Measurements from ENCODE around the gene MYO3A.
"Not testable (repeated sequence)": the region's sequence is repeated elsewhere in the genome, so short reads cannot be mapped to it uniquely, and the experiment has no call there.

MYO3A gene

DNA sequence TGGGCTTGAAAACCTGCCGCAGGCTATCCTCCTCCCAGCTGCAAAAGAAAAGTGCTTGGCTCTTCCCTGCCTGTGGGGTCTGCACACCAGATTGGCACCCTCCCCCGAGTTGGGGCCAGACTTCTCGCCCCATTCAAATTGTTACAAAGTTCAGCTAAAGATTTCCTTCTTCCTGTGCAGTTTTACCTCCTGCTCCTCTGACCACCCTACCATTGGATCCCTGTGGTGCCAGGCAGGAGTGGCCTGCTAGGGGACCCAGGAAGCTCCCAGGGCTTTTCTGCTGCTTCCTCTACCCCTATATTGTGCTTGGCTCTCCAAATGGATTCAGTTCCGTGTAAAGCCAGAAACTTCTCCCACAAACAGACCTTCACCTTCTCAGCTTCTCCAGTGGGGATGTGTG is 147.4 kb downstream of the MYO3A start:
- DNase-seq (ENCODE audit: low spot score) = no peak

DNA sequence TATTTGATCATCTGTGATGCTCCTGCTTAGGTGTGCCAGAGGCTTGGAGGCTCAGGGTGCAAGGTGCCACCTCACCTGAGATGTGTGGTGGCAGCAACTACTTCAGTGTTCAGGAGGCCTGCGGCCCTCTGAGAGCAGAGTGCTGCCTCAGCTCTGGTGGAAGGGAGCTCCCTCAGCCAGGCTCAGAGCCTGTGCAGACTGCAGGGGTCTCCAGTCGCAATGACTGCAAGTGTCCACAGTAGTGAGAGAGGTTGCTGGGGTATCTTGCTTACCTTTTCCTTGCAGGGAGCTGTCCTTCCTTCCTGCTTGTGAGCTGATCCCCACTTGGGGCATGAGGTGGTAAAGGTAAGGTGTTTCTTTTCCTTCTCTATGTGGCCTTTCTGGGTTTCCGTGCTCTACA is 151.5 kb downstream of the MYO3A start:
- no peak for DNase-seq (ENCODE audit: low spot score)

DNA sequence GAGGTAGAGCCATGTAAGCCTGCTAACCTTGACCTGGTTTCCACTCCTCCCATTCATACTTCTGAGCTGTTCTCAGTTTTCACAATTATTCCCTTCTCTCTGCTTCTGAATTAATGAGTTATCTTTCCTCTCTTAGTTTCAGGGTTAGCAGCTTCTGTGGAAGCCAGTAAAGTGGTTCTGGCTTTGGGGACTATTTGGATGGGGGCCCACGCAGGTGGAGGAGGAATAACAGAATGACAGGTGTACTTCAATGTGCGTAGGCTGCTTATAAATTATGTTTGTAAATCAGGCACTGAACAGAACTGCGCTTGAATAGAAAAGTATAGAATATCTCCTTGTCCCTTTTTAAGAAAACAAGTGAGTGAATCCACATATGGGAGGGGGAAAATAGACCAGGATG is 153.6 kb downstream of the MYO3A start:
- DNase-seq (ENCODE audit: low spot score) = no peak

DNA sequence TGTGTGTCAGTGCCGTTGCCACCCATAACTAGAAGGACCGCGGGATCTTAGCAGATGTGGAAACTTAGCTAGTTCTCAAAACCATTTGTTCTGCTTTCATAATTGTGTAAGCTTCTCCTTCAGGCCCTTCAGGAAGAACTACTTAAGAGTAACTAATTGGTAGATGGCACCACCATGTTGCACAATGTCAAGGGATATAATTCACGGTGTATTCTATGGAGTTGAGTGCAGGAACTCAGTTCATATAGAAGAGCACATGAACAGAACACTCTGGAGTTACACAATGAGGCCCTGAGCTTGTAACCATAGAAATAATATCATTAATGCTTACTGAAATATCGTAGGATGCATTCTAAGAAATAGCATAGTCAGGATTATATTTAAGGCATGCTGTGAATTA is 156.0 kb downstream of the MYO3A start:
- no peak for DNase-seq (ENCODE audit: low spot score)

GRCh38 chr10:26090762-26091161 is 156.7 kb downstream of the MYO3A start:
- DNase-seq (ENCODE audit: low spot score) = no peak

GRCh38 chr10:26093229-26093628 is 159.2 kb downstream of the MYO3A start:
- no peak for DNase-seq (ENCODE audit: low spot score)

DNA sequence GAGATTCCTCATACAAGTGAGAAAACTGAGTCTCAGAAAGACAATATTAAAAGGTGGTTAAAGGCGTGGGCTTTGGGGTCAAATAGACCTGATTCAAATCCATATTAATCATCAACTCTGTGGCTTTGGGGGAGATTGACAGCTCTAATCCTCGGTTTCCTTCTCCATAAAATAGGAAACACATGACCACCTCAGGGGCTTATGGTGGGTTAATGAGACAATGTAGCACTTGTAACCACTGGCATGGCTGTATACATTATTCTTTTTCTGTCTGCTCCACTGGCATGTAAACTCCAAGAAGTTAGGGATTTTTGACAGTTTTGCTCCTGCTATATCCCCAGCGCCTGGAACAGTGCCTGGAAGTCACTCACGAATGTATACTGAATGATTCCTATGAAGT is 161.8 kb downstream of the MYO3A start:
- no peak for DNase-seq (ENCODE audit: low spot score)

DNA sequence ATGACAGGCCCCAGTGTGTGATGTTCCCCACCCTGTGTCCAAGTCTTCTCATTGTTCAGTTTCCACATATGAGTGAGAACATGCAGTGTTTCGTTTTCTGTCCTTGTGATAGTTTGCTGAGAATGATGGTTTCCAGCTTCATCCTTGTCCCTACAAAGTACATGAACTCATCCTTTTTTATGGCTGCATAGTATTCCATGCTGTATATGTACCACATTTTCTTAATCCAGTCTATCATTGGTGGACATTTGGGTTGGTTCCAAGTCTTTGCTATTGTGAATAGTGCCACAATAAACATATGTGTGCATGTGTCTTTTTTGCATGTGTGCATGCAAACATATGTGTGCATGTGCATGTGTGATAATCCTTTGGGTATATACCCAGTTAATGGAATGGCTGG is 163.5 kb downstream of the MYO3A start:
- not testable (repeated sequence) for DNase-seq (ENCODE audit: low spot score)

DNA sequence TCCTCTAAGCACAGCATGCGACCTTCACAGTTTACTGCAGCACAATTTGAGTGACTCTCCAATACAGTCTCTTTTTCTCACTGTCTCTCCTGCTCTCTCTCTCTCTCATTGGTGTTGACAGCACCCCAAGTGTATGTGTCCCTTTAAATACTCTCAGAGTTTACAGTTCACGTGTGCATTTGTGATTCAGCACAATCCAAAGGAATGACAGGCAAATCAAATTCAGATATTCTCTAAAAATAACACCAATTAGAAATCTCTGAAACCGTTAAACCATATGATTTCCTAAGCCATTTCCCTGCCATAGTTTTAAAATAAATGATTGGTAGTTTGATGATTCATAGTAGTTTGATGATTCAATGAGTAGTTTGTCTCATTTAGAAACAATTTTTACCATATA is 178.5 kb downstream of the MYO3A start:
- DNase-seq (ENCODE audit: low spot score) = no peak

GRCh38 chr10:26138613-26139012 is 204.6 kb downstream of the MYO3A start:
- DNase-seq (ENCODE audit: low spot score) = no peak

DNA sequence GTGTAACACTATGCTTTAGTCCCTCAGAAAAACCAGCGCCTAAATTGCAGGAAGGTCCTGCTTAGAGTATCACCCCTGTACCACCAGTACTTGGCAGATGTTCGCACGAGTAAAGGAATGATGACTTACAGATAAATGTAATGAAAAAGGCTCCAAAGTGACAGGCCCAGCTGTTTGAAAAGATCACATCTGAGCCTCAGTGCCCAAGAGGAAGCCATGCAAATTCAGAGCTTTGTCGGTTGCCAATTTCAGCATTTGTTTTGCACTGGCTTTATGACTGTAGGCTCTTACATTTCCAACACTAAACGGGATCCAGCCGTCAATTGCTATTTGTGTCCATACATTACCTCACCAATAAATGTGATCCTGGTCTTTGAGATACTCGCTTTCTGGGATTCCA is 222.0 kb downstream of the MYO3A start:
- peak; percentile 78 for DNase-seq (ENCODE audit: low spot score)

- DNase-seq (ENCODE audit: low spot score) = peak; percentile 41
Measured at GRCh38 chr10:26157734-26158133, 223.7 kb downstream of the MYO3A start.

GRCh38 chr10:26169466-26169865 is 235.4 kb downstream of the MYO3A start:
- no peak for DNase-seq (ENCODE audit: low spot score)

- no peak for DNase-seq (ENCODE audit: low spot score)
Measured at GRCh38 chr10:26172131-26172530, 238.1 kb downstream of the MYO3A start.

- DNase-seq (ENCODE audit: low spot score) = no peak
Measured at GRCh38 chr10:26173837-26174236, 239.8 kb downstream of the MYO3A start.

DNA sequence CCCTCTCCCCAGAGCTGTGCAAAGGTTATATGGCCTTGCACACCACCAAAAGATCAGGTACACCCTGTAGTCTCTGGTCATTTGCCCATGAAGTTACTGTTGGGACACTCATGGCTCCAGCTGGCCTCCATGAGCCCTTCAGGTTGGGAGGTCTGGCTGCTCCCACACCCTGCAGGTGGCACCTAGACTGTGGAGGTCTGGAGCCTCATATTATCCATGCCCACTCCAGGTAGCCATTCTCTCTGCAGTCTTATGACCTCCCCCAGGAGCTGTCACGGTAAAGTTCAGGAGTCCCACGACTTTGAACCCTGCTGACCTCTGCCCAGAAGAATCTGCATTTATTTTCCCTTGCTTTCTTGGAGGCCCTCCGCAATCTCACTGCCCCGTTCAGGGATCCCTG is 243.3 kb downstream of the MYO3A start:
- DNase-seq (ENCODE audit: low spot score) = no peak

GRCh38 chr10:26194275-26194674 is 260.2 kb downstream of the MYO3A start:
- DNase-seq (ENCODE audit: low spot score) = no peak

DNA sequence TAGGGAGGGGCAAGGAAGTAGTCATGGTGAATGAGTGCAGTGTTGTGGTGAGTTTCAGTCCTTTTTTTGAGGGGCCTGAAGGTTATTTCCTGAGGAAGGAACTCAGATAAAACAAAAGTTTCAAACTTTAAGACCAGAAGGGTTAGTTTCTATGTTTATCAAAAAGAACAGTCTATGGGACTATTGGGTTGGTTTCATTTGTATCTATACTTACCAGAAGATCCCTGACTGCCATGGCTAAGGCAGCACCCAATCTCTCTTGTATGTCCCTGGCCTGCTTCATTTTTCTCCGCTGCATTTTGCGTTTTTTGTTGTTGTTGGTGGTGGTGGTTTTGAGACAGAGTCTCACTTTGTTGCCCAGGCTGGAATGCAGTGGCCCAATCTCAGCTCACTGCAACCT is 263.2 kb downstream of the MYO3A start:
- DNase-seq (ENCODE audit: low spot score) = no peak

DNA sequence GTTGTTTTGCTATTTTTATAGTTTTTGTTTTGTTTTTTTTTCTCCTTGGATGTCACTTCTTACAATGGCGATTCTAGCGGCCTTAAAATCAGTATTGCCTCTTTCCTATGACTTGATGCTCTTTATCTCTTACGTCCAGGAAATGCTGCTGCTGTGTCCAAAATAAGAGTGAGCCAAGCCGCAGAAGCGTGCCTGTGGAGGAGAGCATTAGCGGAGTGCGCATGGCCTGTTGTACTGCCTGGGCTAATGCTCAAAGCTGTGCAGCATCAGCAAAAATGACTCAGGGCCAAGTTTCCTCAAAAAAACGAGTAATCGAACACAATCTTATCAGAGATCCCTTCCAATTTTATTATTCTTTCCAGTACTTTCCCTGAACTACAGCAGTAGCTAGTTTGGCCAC is 264.1 kb downstream of the MYO3A start:
- no peak for DNase-seq (ENCODE audit: low spot score)

- DNase-seq (ENCODE audit: low spot score) = no peak
Measured at GRCh38 chr10:26199841-26200240, 265.8 kb downstream of the MYO3A start.

DNA sequence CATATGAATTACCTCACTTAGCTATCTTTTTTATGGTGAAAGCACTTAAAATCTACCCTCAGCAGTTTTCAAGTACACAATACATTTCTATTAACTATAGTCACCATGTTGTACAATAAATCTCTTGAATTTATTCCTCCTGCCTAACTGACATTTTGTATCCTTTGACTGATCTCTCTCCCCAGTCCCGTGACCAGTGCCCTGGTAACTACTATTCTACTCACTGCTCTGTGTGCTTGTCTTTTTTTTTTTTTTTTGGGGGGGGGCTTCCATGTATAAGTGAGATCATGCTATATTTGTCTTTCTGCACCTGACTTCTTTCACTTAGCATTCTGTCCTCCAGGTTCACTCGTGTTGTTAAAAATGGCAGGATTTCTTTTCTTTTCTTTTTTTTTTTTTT is 271.2 kb downstream of the MYO3A start:
- no peak for DNase-seq (ENCODE audit: low spot score)

DNA sequence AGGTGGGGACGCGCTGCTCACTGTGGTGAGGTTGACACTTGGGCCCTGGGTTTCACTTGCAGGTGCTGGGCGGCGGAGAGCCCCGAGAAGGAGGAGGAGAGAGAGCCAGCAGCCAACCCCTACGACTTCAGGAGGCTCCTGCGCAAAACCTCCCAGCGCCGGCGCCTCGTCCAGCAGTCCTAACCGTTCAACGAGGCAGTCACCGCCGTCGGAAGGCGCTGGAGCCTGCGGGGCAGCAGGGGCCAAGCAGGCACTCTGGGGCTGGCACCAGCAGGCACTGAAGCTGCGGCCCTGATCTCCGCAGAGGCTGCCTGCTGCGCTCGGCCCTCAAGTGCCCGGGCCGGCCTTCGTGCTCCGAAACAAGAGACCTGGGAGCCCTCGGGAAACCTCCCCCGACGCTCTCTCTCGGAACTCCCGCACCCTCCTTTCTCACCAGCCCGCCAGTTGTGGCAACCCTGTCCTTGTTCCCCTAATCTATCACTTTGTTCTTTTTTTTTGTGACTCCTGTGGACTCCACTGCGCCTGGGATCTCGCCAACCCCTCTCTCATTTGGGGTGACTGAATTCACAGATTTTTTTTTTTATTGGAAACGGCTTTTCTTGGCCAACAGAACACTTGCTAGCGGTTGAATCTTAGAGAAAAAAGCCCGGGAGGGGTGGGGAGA is 277.9 kb downstream of the MYO3A start:
- DNase-seq (ENCODE audit: low spot score) = no peak

- no peak for DNase-seq (ENCODE audit: low spot score)
Measured at GRCh38 chr10:26212511-26212910, 278.5 kb downstream of the MYO3A start.

DNA sequence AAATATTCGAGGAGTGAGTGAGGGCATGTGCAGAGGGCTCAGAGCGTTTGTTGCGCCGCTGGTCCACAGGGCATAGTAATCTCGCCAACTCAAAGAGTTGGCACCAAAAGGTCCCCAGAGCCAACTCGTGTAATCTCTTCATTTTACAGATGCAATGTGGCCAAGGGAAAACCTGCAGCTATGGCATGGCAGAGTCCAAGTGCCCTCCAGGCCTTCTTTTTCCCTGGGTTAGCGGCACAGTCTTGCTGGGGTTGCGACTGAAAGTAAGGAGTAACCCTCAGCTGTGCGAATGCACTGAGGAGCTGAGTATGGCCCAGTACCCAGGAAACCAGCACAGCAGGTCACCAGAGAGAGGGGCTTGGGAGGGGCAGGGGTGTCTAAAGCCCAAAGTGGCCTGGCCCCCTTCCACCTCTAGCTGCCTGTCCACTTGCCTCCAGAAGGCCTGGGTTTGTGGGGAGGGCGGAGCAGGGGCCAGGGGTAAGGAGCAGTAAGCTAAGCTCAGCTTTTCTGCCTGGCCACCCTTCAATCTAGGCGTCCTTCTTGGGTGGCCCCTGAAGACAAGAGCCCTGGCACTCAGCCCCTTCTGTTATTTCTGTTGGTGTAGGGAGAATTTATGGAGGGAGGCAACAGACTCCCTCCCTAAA is 279.2 kb downstream of the MYO3A start:
- DNase-seq (ENCODE audit: low spot score) = no peak
